ENCODE data around the gene CCDC6. TPM values are rescaled to one million over a fixed set of nuclear protein-coding genes. Genes with fewer than 3 reads are reported as not detected.

CCDC6 gene
- total and polyA plus RNA-seq, 2 of the 8 experiments (the other 6 are each of a cell fraction or from before 2014, with no cell fraction given): 42.2 to 74.4 TPM

GRCh38 chr10:59773088-59773487 is 133.3 kb downstream of the CCDC6 start:
- H4K91ac ChIP-seq (replicated peaks; ENCODE audit: insufficient read length, low read length): no peak overlapping the region
- H2BK15ac ChIP-seq (ENCODE audit: low read length): no peak overlapping the region
- H3K56ac ChIP-seq (replicated peaks; ENCODE audit: insufficient read length, low read depth, low read length): no peak overlapping the region
- H4K20me1 ChIP-seq (replicated peaks in 1 of 2; ENCODE audit: control insufficient read depth in 1 of 2, insufficient read depth in 2 of 2, low read length in 2 of 2): no peaks in the 10 kb centered on the region
- no peak overlapping the region for H2AFZ ChIP-seq (ENCODE audit: low read length)
- H3K14ac ChIP-seq (ENCODE audit: insufficient read length): no peak overlapping the region
- WGBS, 2 experiments (ENCODE audit: extremely low coverage in 1 of 2, insufficient coverage in 1 of 2, insufficient read length in 1 of 2, insufficient replicate concordance in 2 of 2, low coverage in 1 of 2, low lambda C conversion rate in 2 of 2, missing lambda C conversion rate in 1 of 2): 97% methylated on average over 2 of the region's 2 CpGs; no CpG with 5 or more reads in 1 of the 2 experiments
- no peak overlapping the region for H3K4ac ChIP-seq (replicated peaks; ENCODE audit: insufficient read length, low read depth, low read length)
- no peak overlapping the region for H3K4me2 ChIP-seq (ENCODE audit: insufficient read depth in 1 of 2, low read depth in 2 of 2, low read length in 2 of 2)
- no peak overlapping the region for H2AK5ac ChIP-seq (ENCODE audit: low read depth, low read length)
- ChIA-PET CTCF (ENCODE audit: partially characterized antibody) (interaction anchor here (0.7 to 1.1 kb wide), 2 partner anchors 8 to 32 kb away, joined by 3 read pairs; no protein-coding TSS in a partner anchor), POLR2A (ENCODE audit: partially characterized antibody) (no interaction called here)
- H3K18ac ChIP-seq (ENCODE audit: extremely low read depth, low read length): no peak overlapping the region
- H4K5ac ChIP-seq (ENCODE audit: insufficient read length, low read depth, low read length): no peak overlapping the region
- no peaks in the 10 kb centered on the region; a peak in 1 of 8 replicates for H3K36me3 ChIP-seq (ENCODE audit: control insufficient read depth in 2 of 4, insufficient read depth in 4 of 4, low read length in 3 of 4)
- TF ChIP-seq SIX5 (IDR thresholded peaks at IDR 0.05; ENCODE audit: low read depth, low read length) (no peak), TEAD4 (IDR thresholded peaks at IDR 0.05; ENCODE audit: low read depth, low read length) (no peak), RAD21 (IDR thresholded peaks at IDR 0.05 in 1 of 2, conservative IDR thresholded peaks at IDR 0.05 in 1 of 2; ENCODE audit: low read depth in 2 of 2, low read length in 2 of 2) (no peak), PHF8 (conservative IDR thresholded peaks at IDR 0.05; ENCODE audit: low read depth, low read length) (no peak), KDM1A (IDR thresholded peaks at IDR 0.05; ENCODE audit: borderline replicate concordance, low read length) (no peak), CHD2 (IDR thresholded peaks at IDR 0.05; ENCODE audit: low read length) (no peak), JUN (IDR thresholded peaks at IDR 0.05; ENCODE audit: low read depth, low read length) (no peak), CEBPB (IDR thresholded peaks at IDR 0.05; ENCODE audit: low read depth, low read length) (no peak), RFX5 (IDR thresholded peaks at IDR 0.05; ENCODE audit: borderline replicate concordance, low read depth, low read length) (no peak), RXRA (IDR thresholded peaks at IDR 0.05; ENCODE audit: insufficient read depth, low read depth, low read length) (no peak), TAF1 (IDR thresholded peaks at IDR 0.05; ENCODE audit: low read depth, low read length) (no peak), USF2 (IDR thresholded peaks at IDR 0.05; ENCODE audit: low read length) (no peak), KDM5A (IDR thresholded peaks at IDR 0.05; ENCODE audit: low read length) (no peak), EGR1 (IDR thresholded peaks at IDR 0.05; ENCODE audit: borderline replicate concordance, low read depth, low read length) (no peak), ASH2L (IDR thresholded peaks at IDR 0.05; ENCODE audit: low read length) (no peak)
- H2BK12ac ChIP-seq (ENCODE audit: low read depth, low read length): no peak overlapping the region
- no peak overlapping the region for H2BK5ac ChIP-seq (ENCODE audit: low read depth, low read length)
- peaks cover 22 to 24% of the 10 kb centered on the region in 2 experiments for H3K9me3 ChIP-seq (ENCODE audit: insufficient read depth in 2 of 2, low read depth in 1 of 2, low read length in 1 of 2)
- no peak for FAIRE-seq
- H3K27me3 ChIP-seq (replicated peaks in 1 of 4; ENCODE audit: control insufficient read depth in 3 of 4, extremely low read depth in 1 of 4, insufficient read depth in 3 of 4, low read length in 3 of 4): no peaks in the 10 kb centered on the region
- no peaks in the 10 kb centered on the region for H3K79me2 ChIP-seq (ENCODE audit: control insufficient read depth in 1 of 2, insufficient read depth in 2 of 2, low read length in 2 of 2)
- H2BK120ac ChIP-seq (replicated peaks; ENCODE audit: low read depth, low read length): no peak overlapping the region
- no peaks in the 10 kb centered on the region for H3K79me1 ChIP-seq (ENCODE audit: low read depth, low read length)
- H3K4me3 ChIP-seq (ENCODE audit: extremely low read depth in 1 of 4, insufficient read depth in 2 of 4, low read depth in 3 of 4, low read length in 4 of 4): no peak overlapping the region
- H3K4me1 ChIP-seq (replicated peaks in 1 of 4; ENCODE audit: control insufficient read depth in 3 of 4, insufficient read depth in 4 of 4, low read length in 3 of 4): no peaks in the 10 kb centered on the region
- no peak for DNase-seq (ENCODE audit: low read depth in 1 of 2, low spot score in 2 of 2)
- no peak overlapping the region for H2BK20ac ChIP-seq (ENCODE audit: low read length)
- H3K27ac ChIP-seq (ENCODE audit: low read depth, low read length): no peak overlapping the region
- H4K8ac ChIP-seq (ENCODE audit: extremely low read depth, insufficient read depth, low read length): no peak overlapping the region
- H3K9ac ChIP-seq (replicated peaks in 1 of 4; ENCODE audit: extremely low read depth in 1 of 4, low read depth in 3 of 4, low read length in 3 of 4): no peak overlapping the region
- H3K23me2 ChIP-seq (ENCODE audit: low read depth, low read length): no peaks in the 10 kb centered on the region; the same call in 1 of the 2 replicates
- H3K23ac ChIP-seq (ENCODE audit: insufficient read length): no peak overlapping the region

Measured in H1 (cell line).